HCT116 (cell line): ENCODE data around the gene CCS.

ENCODE experiments used
- CTCF ChIP-seq, 3 experiments: fragments of 200-600 bp in 1 of 3; sonication (generic) in 1 of 3; IDR thresholded peaks in 2 of 3; conservative IDR thresholded peaks in 1 of 3; 2 replicates each; pipeline ENCODE4 v1.5.1; 2012 to 2017; ENCODE audit warnings: low read depth in 2 of 3, low read length in 2 of 3, antibody characterized with exemption in 1 of 3, borderline replicate concordance in 1 of 3, control low read depth in 1 of 3, mild to moderate bottlenecking in 1 of 3, mixed read lengths in 1 of 3, mixed run types in 1 of 3, moderate library complexity in 1 of 3; ENCODE audit not compliant: insufficient read depth in 1 of 3
- EZH2 ChIP-seq: fragments of 200-600 bp; sonication (generic); IDR thresholded peaks from 2 replicates; pipeline ENCODE4 v1.6.1; 2017; ENCODE audit warnings: antibody characterized with exemption, mixed run types
- POLR2A ChIP-seq: IDR thresholded peaks from 2 replicates; pipeline ENCODE4 v1.7.0; 2011; ENCODE audit warnings: borderline replicate concordance; ENCODE audit not compliant: insufficient read depth, insufficient read length; ENCODE audit errors: extremely low read depth
- SP1 ChIP-seq: IDR thresholded peaks from 2 replicates; pipeline ENCODE4 v1.6.1; 2012; ENCODE audit warnings: low read depth
- TCF7L2 ChIP-seq: IDR thresholded peaks from 2 replicates; pipeline ENCODE4 v1.7.0; 2011; ENCODE audit warnings: borderline replicate concordance, inconsistent platforms; ENCODE audit not compliant: insufficient read depth, insufficient read length; ENCODE audit errors: extremely low read depth
- TF ChIP-seq, protein P1 (sequence below): IDR thresholded peaks from 2 replicates; pipeline ENCODE4 v1.6.1; 2012
- TF ChIP-seq, protein P2 (sequence below): IDR thresholded peaks from 2 replicates; pipeline ENCODE4 v1.6.1; 2012; ENCODE audit warnings: low read depth

GRCh38 chr11:66595245-66595904 is 2.4 kb downstream of the CCS start:
- TF ChIP-seq, protein P1, sequence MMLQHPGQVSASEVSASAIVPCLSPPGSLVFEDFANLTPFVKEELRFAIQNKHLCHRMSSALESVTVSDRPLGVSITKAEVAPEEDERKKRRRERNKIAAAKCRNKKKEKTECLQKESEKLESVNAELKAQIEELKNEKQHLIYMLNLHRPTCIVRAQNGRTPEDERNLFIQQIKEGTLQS: no peak
- TF ChIP-seq, protein P2, sequence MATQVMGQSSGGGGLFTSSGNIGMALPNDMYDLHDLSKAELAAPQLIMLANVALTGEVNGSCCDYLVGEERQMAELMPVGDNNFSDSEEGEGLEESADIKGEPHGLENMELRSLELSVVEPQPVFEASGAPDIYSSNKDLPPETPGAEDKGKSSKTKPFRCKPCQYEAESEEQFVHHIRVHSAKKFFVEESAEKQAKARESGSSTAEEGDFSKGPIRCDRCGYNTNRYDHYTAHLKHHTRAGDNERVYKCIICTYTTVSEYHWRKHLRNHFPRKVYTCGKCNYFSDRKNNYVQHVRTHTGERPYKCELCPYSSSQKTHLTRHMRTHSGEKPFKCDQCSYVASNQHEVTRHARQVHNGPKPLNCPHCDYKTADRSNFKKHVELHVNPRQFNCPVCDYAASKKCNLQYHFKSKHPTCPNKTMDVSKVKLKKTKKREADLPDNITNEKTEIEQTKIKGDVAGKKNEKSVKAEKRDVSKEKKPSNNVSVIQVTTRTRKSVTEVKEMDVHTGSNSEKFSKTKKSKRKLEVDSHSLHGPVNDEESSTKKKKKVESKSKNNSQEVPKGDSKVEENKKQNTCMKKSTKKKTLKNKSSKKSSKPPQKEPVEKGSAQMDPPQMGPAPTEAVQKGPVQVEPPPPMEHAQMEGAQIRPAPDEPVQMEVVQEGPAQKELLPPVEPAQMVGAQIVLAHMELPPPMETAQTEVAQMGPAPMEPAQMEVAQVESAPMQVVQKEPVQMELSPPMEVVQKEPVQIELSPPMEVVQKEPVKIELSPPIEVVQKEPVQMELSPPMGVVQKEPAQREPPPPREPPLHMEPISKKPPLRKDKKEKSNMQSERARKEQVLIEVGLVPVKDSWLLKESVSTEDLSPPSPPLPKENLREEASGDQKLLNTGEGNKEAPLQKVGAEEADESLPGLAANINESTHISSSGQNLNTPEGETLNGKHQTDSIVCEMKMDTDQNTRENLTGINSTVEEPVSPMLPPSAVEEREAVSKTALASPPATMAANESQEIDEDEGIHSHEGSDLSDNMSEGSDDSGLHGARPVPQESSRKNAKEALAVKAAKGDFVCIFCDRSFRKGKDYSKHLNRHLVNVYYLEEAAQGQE: no peak
- TF ChIP-seq EZH2 (no peak), SP1 (no peak), CTCF (IDR thresholded peaks at IDR 0.05 in 2 of 3, conservative IDR thresholded peaks at IDR 0.05 in 1 of 3; ENCODE audit: borderline replicate concordance in 1 of 3, insufficient read depth in 1 of 3, low read depth in 2 of 3, low read length in 2 of 3) (no peak), POLR2A (no peak), TCF7L2 (no peak)
